IPS-11a (cell line): ENCODE measurements around the gene CDR2L.
"Not testable (repeated sequence)": the region's sequence is repeated elsewhere in the genome, so short reads cannot be mapped to it uniquely, and the experiment has no call there.

ENCODE experiments used
- H3K4me3 ChIP-seq: one replicate; pipeline ENCODE4 v1.5.1; 2013; ENCODE audit warnings: low read depth, low read length, control low read depth

CDR2L gene

GRCh38 chr17:75009139-75009724 is 21.8 kb downstream of the CDR2L start:
- no peak overlapping the region for H3K4me3 ChIP-seq

- no peak overlapping the region for H3K4me3 ChIP-seq
Measured at GRCh38 chr17:75010683-75011400, 23.4 kb downstream of the CDR2L start.

DNA sequence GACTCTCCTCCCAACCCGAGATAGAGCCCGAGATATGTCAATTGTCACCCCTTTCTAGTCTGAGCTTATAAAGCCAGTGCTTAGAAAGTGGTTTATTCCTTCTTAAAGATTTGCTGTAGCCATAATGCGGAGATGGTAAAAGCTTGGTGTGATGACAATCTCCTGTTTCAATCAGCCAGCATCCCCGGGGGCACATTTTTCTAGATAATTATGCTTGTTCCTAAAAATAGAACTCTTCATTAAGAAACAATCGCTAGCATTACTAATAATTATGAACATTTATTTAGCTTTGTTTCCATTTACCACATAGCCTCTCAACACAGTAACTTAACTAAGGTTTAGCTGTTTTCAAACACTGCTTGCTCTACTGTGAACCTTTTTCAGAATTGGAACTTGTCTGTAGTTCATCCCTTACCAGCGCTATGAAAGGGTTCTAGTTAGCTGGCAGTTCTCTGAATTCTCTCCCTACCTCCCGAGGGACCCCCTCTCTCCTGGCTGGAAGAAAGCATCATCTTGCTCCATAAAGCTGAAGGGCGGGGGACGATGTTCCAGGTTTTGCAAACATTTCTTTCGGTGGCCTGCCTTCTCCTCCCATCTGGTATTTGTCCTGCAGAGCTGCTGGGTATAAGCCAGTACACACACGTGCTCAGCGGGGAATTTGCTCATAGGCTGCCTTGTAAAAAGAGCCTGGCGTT is 24.1 kb downstream of the CDR2L start:
- H3K4me3 ChIP-seq = peak overlapping the region; percentile 94

- peak overlapping the region; percentile 94 for H3K4me3 ChIP-seq
Measured at GRCh38 chr17:75012096-75012345, 24.6 kb downstream of the CDR2L start.

DNA sequence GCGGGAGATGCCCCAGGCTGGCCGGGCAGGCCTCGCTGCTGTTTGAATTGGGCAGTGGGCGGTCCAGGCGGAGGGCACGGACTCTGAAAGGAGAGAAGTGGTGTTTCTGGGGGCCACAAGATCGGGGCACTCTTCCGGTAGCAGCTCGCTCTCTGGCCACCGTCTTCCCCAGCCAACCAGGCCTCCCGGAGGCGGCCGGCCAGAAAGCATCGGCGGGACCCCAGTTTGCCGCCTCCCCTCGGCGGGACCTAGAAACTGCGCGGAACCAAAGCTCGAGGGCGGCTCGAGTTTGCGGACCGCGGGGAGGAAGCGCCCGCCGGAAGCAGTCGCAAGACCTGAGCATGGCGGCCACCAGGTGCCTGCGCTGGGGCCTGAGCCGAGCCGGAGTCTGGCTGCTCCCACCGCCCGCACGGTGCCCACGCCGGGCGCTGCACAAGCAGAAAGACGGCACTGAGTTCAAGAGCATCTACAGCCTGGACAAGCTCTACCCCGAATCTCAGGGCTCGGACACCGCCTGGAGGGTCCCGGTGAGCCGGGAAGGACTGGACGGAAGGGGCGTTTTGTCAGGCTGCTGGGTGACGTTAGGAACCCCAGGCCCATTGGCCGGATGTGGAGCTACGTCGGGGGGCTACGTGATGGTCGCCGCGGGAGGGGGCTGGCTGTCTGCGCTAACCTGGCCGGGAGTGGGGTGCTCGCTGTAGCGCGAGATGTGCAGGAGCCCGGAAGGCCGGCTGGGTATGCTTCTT is 25.1 kb downstream of the CDR2L start, which contains the start of gene MRPL58:
MRPL58 (plus strand) TSS at position 325 of the 746 bp plus-strand sequence; CDS start at position 342, 17 bp downstream.
- H3K4me3 ChIP-seq = peak within 1 kb of the TSS; percentile 94

GRCh38 chr17:75013092-75013559 is 25.7 kb downstream of the CDR2L start:
- peak overlapping the region; percentile 94 for H3K4me3 ChIP-seq

DNA sequence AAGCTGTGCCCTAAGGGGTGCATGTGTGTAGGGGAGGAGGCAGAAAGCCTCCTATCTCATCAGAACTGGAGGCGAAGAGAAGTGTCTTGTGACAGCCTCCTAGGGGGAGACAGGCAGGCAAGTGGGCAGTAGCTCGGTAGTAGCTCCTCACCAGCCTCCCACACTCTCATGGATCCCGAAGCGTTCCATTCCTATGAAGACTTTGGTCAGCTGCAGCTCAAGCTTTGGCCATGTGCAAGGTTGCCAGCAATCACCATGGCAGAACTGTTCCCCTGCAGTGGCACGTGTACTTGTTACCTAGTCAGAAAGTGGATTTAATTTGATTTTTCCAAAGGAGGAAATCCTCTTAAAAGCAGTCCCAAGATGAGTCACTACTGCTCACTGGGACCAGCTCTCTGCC is 31.7 kb downstream of the CDR2L start:
- H3K4me3 ChIP-seq = no peak overlapping the region

GRCh38 chr17:75019710-75020109 is 32.3 kb downstream of the CDR2L start:
- no peak overlapping the region for H3K4me3 ChIP-seq

DNA sequence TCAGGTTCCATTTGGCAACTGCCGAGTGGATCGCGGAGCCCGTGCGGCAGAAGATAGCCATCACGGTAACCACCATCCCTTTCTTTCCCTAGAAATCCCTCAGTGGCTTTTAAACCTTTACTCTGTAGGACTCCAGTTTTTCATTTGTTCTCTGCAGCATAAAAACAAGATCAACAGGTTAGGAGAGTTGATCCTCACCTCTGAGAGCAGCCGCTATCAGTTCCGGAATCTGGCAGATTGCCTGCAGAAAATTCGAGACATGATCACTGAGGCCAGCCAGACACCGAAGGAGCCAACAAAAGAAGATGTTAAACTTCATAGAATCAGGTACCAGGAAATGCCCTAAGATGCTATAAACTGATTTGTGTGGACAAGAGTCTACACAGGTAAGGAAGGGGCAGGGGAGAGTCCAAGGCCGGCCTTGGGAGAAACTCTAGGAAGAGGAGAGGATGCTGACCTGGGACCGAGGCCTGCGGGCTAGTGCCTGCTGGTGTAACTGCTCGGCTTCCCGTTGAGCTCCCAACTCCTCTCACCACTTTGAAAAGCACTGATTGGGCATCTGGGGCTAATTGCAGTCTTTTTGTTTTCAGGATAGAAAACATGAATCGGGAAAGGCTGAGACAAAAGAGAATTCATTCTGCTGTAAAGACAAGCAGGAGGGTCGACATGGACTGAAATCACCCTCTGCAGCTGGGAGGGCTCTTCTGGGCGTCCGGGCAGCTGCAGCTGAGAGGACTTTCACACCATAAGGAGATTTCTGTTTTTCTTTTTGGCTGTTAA is 33.1 kb downstream of the CDR2L start:
- no peak overlapping the region for H3K4me3 ChIP-seq

- H3K4me3 ChIP-seq = no peak overlapping the region
Measured at GRCh38 chr17:75024686-75025397, 37.4 kb downstream of the CDR2L start.

GRCh38 chr17:75025398-75025734 is 37.9 kb downstream of the CDR2L start:
- H3K4me3 ChIP-seq = not testable (repeated sequence)

DNA sequence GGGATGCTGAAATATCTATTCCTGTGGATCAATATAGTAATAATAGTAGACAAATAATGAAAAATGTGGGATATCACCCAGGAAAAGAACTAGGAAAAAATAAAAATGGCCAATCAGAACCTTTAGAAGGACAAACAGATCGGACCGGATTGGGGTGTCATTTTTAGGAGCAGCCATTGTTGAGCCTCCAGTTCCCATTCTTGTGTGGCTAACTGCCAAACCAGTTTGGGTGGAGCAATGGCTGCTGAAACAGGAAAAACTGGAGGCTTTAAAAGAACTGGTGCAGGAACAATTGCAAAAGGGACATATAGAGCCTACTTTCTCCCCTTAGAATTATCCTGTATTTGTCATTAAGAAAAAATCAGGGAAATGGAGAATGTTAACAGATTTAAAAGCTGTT is 39.2 kb downstream of the CDR2L start:
- H3K4me3 ChIP-seq = not testable (repeated sequence)

DNA sequence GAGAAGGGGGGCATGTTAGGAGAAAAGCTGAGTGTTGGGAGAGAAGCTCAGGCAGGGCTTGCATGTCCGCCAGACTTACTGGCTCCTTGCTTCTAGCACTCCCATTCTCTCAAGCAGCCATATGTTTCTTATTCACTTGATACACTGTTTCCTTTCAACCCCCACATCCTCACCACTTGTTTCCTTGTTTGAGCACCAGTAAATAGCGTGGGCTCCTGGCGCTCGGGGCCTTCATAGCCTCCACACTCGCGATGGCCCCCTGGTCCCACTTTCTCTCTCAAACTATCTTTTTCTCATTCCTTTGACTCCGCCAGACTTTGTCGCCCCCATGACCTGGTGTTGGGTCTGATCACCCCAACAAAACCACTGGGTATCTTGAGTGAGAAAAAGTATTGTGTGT is 42.7 kb downstream of the CDR2L start:
- no peak overlapping the region for H3K4me3 ChIP-seq

DNA sequence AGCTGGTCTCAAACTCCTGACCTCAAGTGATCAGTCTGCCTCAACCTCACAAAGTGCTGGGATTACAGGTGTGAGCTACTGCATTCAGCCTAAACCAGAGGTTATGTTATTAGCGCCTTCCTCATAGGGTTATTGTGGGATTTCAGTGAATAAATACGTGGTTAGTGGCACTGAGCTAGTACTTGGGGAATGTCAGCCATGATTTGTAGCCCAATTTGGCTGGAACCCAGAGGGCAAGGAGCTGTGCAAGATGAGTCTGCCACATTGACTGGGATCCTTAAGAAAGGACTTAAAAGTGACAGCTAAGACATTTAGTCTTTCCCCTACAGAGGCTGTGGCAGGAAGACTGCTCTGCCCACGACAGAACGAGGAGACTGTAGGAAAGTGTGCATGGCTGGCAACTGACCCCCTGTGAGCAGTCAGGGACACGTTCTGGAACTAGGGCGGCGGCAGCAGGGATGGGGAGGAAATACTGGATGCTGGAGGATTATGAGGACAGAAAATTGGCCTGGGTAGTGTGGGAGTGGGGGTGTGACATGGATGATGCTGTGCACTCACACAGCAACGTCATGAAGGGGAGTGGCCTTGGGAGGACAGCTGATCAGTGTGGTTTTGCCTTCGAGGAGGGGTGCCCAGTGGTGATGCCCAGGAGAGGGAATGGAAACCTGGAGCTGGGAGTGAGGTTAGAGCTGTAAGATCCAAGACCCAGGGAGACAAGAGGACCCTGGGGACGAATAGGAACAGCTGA is 44.7 kb downstream of the CDR2L start:
- no peak overlapping the region for H3K4me3 ChIP-seq

DNA sequence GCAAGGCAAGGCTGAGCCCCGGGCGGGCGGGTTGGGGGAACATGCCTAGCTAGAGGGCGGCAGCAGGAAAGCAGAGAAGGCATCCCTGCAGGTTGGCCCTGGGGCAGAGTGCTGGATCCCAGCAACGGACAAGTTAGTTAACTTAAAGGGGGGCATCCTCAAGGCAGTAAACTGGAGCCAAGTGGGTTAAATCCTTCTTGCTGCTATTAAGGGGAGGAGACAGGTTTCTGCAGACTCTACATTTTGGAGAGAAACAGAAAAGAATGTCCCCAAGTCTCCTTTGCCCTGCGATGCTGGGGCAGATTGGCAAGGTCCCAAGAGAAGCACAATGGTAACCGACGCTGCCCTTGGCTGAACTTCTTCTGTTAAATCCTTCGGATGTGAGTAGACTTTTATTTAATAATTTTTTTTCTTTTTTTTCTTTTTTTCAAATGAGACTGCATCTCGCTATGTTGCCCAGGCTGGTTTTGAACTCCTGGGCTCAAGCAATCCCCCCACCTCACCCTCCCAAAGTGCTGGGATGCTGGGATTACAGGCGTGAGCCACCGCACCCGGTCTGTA is 45.4 kb downstream of the CDR2L start:
- H3K4me3 ChIP-seq = peak overlapping the region; percentile 96

- H3K4me3 ChIP-seq = peak overlapping the region; percentile 96
Measured at GRCh38 chr17:75033346-75034235, 46.2 kb downstream of the CDR2L start.

DNA sequence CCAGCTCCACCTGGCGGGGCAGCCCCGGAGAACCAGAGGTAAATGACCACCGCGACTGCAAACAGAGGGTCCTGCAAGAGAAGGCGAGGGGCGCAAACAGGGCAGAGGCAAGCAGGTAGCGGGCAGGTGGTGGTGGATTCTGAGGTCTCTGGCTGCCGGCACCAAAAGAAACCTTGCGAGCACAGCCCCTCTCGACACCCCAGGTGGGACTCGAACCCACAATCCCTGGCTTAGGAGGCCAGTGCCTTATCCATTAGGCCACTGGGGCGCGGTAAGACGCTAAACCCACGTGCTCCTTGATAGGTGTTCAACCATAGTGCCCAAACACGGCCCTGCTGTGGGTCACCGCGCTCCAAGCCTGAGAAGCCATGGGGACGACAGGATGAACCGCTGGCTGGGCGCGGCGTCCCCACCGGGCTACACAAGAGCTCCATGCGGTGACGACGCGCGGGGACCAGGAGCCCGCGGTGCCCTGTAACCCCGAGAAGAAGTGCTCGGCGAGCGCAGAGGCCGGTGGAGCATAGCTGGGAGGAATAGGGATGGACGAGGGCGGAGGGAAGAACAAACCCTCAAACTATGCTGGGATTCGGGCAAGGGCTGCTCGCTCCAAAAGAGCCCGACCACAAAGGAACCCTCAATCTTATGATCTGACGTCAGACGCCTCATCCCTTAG is 46.9 kb downstream of the CDR2L start:
- H3K4me3 ChIP-seq = peak overlapping the region; percentile 96
